Sigmoid colon (tissue), 3 donors: ENCODE data around the gene MVB12A.

Experiments
- CTCF ChIP-seq, 4 experiments: fragments of 450-650 bp in 3 of 4; fragments of 200-600 bp in 1 of 4; IDR thresholded peaks; one replicate each; pipeline ENCODE4 v1.5.1; 2016 to 2019; ENCODE audit warnings: antibody characterized with exemption in 4 of 4, mild to moderate bottlenecking in 3 of 4, moderate library complexity in 2 of 4
- POLR2A ChIP-seq, 2 donors: fragments of 450-650 bp; IDR thresholded peaks; one replicate each; pipeline ENCODE4 v1.6.1; 2016; ENCODE audit warnings: antibody characterized with exemption in 2 of 2, mild to moderate bottlenecking in 2 of 2, moderate library complexity in 2 of 2

GRCh38 chr19:17420475-17420924 is 653 bp downstream of the MVB12A start:
- TF ChIP-seq POLR2A (IDR thresholded peaks at IDR 0.05) (no peak), CTCF (IDR thresholded peaks at IDR 0.05) (no peak)
